NK-92 treated with Interleukin-12 subunit alpha and Interleukin-12 subunit beta, amount 100 ng/mL, for 24 hours (cell line): ENCODE data around the gene ZMIZ2.
A peak's percentile ranks its signal among the peaks of the same experiment; 100 is the strongest.
"Not testable (repeated sequence)": the region's sequence is repeated elsewhere in the genome, so short reads cannot be mapped to it uniquely, and the experiment has no call there.

Source experiments
- DNase-seq: peaks from one replicate; lab custom pipeline; 2025; lab: John Stamatoyannopoulos, UW

ZMIZ2 gene

GRCh38 chr7:44729949-44730590, 18.6 kb upstream of the ZMIZ2 start:
- no peak for DNase-seq

- DNase-seq = not testable (repeated sequence)
Observed at GRCh38 chr7:44732971-44733370, 15.7 kb upstream of the ZMIZ2 start.

- no peak for DNase-seq
Observed at GRCh38 chr7:44733708-44734481, 14.8 kb upstream of the ZMIZ2 start.

GRCh38 chr7:44735403-44736165, 13.1 kb upstream of the ZMIZ2 start:
- DNase-seq = no peak

GRCh38 chr7:44736896-44737295, 11.8 kb upstream of the ZMIZ2 start:
- no peak for DNase-seq

GRCh38 chr7:44738051-44738723, 10.5 kb upstream of the ZMIZ2 start:
- DNase-seq = no peak

GRCh38 chr7:44738876-44739665, 9.6 kb upstream of the ZMIZ2 start:
- DNase-seq = no peak

GRCh38 chr7:44740055-44740454, 8.6 kb upstream of the ZMIZ2 start:
- no peak for DNase-seq

GRCh38 chr7:44743750-44744149, 4.9 kb upstream of the ZMIZ2 start:
- DNase-seq = no peak

- DNase-seq = no peak
Observed at GRCh38 chr7:44748948-44749731, 493 bp downstream of the ZMIZ2 start.

GRCh38 chr7:44749992-44750391, 1.3 kb downstream of the ZMIZ2 start:
- no peak for DNase-seq

GRCh38 chr7:44750424-44750823, 1.8 kb downstream of the ZMIZ2 start:
- no peak for DNase-seq

- peak; percentile 53 for DNase-seq
Observed at GRCh38 chr7:44750921-44751571, 2.4 kb downstream of the ZMIZ2 start.

GRCh38 chr7:44752822-44753221, 4.2 kb downstream of the ZMIZ2 start:
- no peak for DNase-seq

- DNase-seq = no peak
Observed at GRCh38 chr7:44754802-44755697, 6.4 kb downstream of the ZMIZ2 start.

- no peak for DNase-seq
Observed at GRCh38 chr7:44755698-44756627, 7.3 kb downstream of the ZMIZ2 start.

- DNase-seq = no peak
Observed at GRCh38 chr7:44756904-44757303, 8.3 kb downstream of the ZMIZ2 start.

GRCh38 chr7:44757311-44757710, 8.7 kb downstream of the ZMIZ2 start:
- no peak for DNase-seq
